GM23338 (cell line): Measurements from ENCODE around the gene ATP1A3. TPM values are rescaled to one million over a fixed set of nuclear protein-coding genes. Genes with fewer than 3 reads are reported as not detected.

Source experiments
- ATAC-seq: fragments of 200-7000 bp; cut with Tn5 transposase; 3 replicates; pipeline ENCODE4 v1.9.1; 2020
- DNase-seq: peaks from one replicate; pipeline ENCODE4 v3.0.0-alpha.2; 2015; ENCODE audit warnings: low spot score
- H2AFZ ChIP-seq: fragments of 200-600 bp; sonication (generic); 2 replicates; pipeline ENCODE4 v1.8.0; 2016; ENCODE audit warnings: antibody characterized with exemption, mild to moderate bottlenecking, moderate library complexity
- H3F3A ChIP-seq: fragments of 200-600 bp; sonication (generic); replicated peaks from 2 replicates; pipeline ENCODE4 v1.8.0; 2017; ENCODE audit warnings: antibody characterized with exemption, mixed run types, low read depth
- H3K27ac ChIP-seq: fragments of 200-600 bp; sonication (generic); 2 replicates; pipeline ENCODE4 v1.6.1; 2016; ENCODE audit warnings: low read depth
- H3K27me3 ChIP-seq: fragments of 200-600 bp; sonication (generic); 2 replicates; pipeline ENCODE4 v1.8.0; 2016; ENCODE audit warnings: mild to moderate bottlenecking, mixed run types, moderate library complexity; ENCODE audit not compliant: insufficient read depth
- H3K36me3 ChIP-seq: fragments of 200-600 bp; sonication (generic); 2 replicates; pipeline ENCODE4 v1.8.0; 2016; ENCODE audit warnings: mild to moderate bottlenecking; ENCODE audit not compliant: insufficient read depth
- H3K4me1 ChIP-seq: fragments of 200-600 bp; sonication (generic); 2 replicates; pipeline ENCODE4 v1.8.0; 2016; ENCODE audit warnings: mild to moderate bottlenecking, moderate library complexity; ENCODE audit not compliant: insufficient read depth
- H3K4me2 ChIP-seq: fragments of 200-600 bp; sonication (generic); 2 replicates; pipeline ENCODE4 v1.7.1; 2017; ENCODE audit warnings: mixed run types
- H3K4me3 ChIP-seq: fragments of 200-600 bp; sonication (generic); 2 replicates; pipeline ENCODE4 v1.6.1; 2016; ENCODE audit warnings: mixed run types
- H3K79me2 ChIP-seq: fragments of 200-600 bp; sonication (generic); replicated peaks from 2 replicates; pipeline ENCODE4 v1.8.0; 2017; ENCODE audit warnings: mild to moderate bottlenecking; ENCODE audit not compliant: insufficient read depth
- H3K9me2 ChIP-seq: fragments of 200-600 bp; sonication (generic); 2 replicates; pipeline ENCODE4 v1.8.0; 2017; ENCODE audit not compliant: insufficient read depth
- H4K20me1 ChIP-seq: fragments of 200-600 bp; sonication (generic); replicated peaks from 2 replicates; pipeline ENCODE4 v1.8.0; 2017; ENCODE audit warnings: mild to moderate bottlenecking; ENCODE audit not compliant: insufficient read depth
- H3K27ac Mint-ChIP-seq: 2 replicates; pipeline ENCODE4 v1.8.0; 2020; ENCODE audit warnings: inconsistent platforms, mild to moderate bottlenecking, moderate library complexity, mixed read lengths
- H3K27me3 Mint-ChIP-seq: 3 replicates; pipeline ENCODE4 v1.8.0; 2022; ENCODE audit warnings: low read depth, mild to moderate bottlenecking, moderate library complexity, mixed read lengths, inconsistent platforms; ENCODE audit not compliant: insufficient read depth, poor library complexity
- H3K36me3 Mint-ChIP-seq: 3 replicates; pipeline ENCODE4 v1.8.0; 2021; ENCODE audit warnings: low read depth, mild to moderate bottlenecking, inconsistent platforms, moderate library complexity, mixed read lengths
- H3K4me1 Mint-ChIP-seq: 3 replicates; pipeline ENCODE4 v1.8.0; 2020; ENCODE audit warnings: mild to moderate bottlenecking, inconsistent platforms, mixed read lengths
- H3K4me3 Mint-ChIP-seq: 3 replicates; pipeline ENCODE4 v1.8.0; 2021; ENCODE audit warnings: moderate library complexity, mild to moderate bottlenecking, inconsistent platforms, mixed read lengths
- H3K9me3 Mint-ChIP-seq: 3 replicates; pipeline ENCODE4 v1.8.0; 2020; ENCODE audit warnings: moderate library complexity, mild to moderate bottlenecking, inconsistent platforms, mixed read lengths
- CREB1 ChIP-seq: fragments of 250-450 bp; sonication (Bioruptor Pico); IDR thresholded peaks from 2 replicates; pipeline ENCODE4 v1.5.0; 2020; ENCODE audit warnings: low read depth, mild to moderate bottlenecking, moderate library complexity
- JUNB ChIP-seq: IDR thresholded peaks from one replicate; pipeline ENCODE4 v1.6.1; 2016; ENCODE audit warnings: antibody characterized with exemption; ENCODE audit not compliant: unreplicated experiment
- ZNF331 ChIP-seq: fragments of 250-450 bp; sonication (Bioruptor Pico); IDR thresholded peaks from 2 replicates; pipeline ENCODE4 v1.5.0; 2020; ENCODE audit warnings: low read depth, mild to moderate bottlenecking, moderate library complexity
- polyA plus RNA-seq: library from polyadenylated mRNA; unstranded; fragments of >200 nt; fragmentation: Nextera tagmentation; extraction: Ambion mirVana; gene quantifications from 2 replicates; pipeline ENCODE4 v1.2.1, GENCODE V29; 2016
- total RNA-seq: library from RNA; depleted of rRNA; stranded (reverse); fragments of >200 nt; shearing (Covaris generic); gene quantifications from 2 replicates; pipeline ENCODE4 v1.2.3, GENCODE V29; 2014
- TF ChIP-seq, protein P1 (sequence below): IDR thresholded peaks from one replicate; pipeline ENCODE4 v1.6.1; 2018; ENCODE audit warnings: antibody characterized with exemption; ENCODE audit not compliant: unreplicated experiment
- TF ChIP-seq, protein P2 (sequence below): IDR thresholded peaks from 2 replicates; pipeline ENCODE4 v1.6.1; 2016; ENCODE audit warnings: antibody characterized with exemption
- TF ChIP-seq, protein P3 (sequence below): fragments of 250-450 bp; sonication (Bioruptor Pico); IDR thresholded peaks from 2 replicates; pipeline ENCODE4 v1.5.0; 2020; ENCODE audit warnings: mild to moderate bottlenecking, moderate library complexity

Gene ATP1A3
- total and polyA plus RNA-seq, 2 experiments from 2014 or later, result 11.5 to 37.3 TPM

GRCh38 chr19:41981724-41982123, 12.3 kb downstream of the ATP1A3 start:
- TF ChIP-seq, protein P1, sequence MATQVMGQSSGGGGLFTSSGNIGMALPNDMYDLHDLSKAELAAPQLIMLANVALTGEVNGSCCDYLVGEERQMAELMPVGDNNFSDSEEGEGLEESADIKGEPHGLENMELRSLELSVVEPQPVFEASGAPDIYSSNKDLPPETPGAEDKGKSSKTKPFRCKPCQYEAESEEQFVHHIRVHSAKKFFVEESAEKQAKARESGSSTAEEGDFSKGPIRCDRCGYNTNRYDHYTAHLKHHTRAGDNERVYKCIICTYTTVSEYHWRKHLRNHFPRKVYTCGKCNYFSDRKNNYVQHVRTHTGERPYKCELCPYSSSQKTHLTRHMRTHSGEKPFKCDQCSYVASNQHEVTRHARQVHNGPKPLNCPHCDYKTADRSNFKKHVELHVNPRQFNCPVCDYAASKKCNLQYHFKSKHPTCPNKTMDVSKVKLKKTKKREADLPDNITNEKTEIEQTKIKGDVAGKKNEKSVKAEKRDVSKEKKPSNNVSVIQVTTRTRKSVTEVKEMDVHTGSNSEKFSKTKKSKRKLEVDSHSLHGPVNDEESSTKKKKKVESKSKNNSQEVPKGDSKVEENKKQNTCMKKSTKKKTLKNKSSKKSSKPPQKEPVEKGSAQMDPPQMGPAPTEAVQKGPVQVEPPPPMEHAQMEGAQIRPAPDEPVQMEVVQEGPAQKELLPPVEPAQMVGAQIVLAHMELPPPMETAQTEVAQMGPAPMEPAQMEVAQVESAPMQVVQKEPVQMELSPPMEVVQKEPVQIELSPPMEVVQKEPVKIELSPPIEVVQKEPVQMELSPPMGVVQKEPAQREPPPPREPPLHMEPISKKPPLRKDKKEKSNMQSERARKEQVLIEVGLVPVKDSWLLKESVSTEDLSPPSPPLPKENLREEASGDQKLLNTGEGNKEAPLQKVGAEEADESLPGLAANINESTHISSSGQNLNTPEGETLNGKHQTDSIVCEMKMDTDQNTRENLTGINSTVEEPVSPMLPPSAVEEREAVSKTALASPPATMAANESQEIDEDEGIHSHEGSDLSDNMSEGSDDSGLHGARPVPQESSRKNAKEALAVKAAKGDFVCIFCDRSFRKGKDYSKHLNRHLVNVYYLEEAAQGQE, result no peak
- TF ChIP-seq JUNB, result no peak
- TF ChIP-seq ZNF331, result no peak
- TF ChIP-seq CREB1, result no peak
- TF ChIP-seq, protein P2, sequence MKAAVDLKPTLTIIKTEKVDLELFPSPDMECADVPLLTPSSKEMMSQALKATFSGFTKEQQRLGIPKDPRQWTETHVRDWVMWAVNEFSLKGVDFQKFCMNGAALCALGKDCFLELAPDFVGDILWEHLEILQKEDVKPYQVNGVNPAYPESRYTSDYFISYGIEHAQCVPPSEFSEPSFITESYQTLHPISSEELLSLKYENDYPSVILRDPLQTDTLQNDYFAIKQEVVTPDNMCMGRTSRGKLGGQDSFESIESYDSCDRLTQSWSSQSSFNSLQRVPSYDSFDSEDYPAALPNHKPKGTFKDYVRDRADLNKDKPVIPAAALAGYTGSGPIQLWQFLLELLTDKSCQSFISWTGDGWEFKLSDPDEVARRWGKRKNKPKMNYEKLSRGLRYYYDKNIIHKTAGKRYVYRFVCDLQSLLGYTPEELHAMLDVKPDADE, result no peak
- TF ChIP-seq, protein P3, sequence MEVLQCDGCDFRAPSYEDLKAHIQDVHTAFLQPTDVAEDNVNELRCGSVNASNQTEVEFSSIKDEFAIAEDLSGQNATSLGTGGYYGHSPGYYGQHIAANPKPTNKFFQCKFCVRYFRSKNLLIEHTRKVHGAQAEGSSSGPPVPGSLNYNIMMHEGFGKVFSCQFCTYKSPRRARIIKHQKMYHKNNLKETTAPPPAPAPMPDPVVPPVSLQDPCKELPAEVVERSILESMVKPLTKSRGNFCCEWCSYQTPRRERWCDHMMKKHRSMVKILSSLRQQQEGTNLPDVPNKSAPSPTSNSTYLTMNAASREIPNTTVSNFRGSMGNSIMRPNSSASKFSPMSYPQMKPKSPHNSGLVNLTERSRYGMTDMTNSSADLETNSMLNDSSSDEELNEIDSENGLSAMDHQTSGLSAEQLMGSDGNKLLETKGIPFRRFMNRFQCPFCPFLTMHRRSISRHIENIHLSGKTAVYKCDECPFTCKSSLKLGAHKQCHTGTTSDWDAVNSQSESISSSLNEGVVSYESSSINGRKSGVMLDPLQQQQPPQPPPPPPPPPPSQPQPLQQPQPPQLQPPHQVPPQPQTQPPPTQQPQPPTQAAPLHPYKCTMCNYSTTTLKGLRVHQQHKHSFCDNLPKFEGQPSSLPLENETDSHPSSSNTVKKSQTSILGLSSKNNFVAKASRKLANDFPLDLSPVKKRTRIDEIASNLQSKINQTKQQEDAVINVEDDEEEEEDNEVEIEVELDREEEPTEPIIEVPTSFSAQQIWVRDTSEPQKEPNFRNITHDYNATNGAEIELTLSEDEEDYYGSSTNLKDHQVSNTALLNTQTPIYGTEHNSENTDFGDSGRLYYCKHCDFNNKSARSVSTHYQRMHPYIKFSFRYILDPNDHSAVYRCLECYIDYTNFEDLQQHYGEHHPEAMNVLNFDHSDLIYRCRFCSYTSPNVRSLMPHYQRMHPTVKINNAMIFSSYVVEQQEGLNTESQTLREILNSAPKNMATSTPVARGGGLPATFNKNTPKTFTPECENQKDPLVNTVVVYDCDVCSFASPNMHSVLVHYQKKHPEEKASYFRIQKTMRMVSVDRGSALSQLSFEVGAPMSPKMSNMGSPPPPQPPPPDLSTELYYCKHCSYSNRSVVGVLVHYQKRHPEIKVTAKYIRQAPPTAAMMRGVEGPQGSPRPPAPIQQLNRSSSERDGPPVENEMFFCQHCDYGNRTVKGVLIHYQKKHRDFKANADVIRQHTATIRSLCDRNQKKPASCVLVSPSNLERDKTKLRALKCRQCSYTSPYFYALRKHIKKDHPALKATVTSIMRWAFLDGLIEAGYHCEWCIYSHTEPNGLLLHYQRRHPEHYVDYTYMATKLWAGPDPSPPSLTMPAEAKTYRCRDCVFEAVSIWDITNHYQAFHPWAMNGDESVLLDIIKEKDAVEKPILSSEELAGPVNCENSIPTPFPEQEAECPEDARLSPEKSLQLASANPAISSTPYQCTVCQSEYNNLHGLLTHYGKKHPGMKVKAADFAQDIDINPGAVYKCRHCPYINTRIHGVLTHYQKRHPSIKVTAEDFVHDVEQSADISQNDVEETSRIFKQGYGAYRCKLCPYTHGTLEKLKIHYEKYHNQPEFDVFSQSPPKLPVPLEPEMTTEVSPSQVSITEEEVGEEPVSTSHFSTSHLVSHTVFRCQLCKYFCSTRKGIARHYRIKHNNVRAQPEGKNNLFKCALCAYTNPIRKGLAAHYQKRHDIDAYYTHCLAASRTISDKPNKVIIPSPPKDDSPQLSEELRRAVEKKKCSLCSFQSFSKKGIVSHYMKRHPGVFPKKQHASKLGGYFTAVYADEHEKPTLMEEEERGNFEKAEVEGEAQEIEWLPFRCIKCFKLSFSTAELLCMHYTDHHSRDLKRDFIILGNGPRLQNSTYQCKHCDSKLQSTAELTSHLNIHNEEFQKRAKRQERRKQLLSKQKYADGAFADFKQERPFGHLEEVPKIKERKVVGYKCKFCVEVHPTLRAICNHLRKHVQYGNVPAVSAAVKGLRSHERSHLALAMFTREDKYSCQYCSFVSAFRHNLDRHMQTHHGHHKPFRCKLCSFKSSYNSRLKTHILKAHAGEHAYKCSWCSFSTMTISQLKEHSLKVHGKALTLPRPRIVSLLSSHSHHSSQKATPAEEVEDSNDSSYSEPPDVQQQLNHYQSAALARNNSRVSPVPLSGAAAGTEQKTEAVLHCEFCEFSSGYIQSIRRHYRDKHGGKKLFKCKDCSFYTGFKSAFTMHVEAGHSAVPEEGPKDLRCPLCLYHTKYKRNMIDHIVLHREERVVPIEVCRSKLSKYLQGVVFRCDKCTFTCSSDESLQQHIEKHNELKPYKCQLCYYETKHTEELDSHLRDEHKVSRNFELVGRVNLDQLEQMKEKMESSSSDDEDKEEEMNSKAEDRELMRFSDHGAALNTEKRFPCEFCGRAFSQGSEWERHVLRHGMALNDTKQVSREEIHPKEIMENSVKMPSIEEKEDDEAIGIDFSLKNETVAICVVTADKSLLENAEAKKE, result no peak
- Histone ChIP-seq H3K4me3 (no peak overlapping the region), H3K27me3 (no peaks in the 10 kb centered on the region), H3K4me1 (no peaks in the 10 kb centered on the region), H2AFZ (no peak overlapping the region), H3K4me2 (no peak overlapping the region), H4K20me1 (no peaks in the 10 kb centered on the region; the same call in 1 of the 2 replicates), H3K36me3 (no peaks in the 10 kb centered on the region), H3K9me2 (no peaks in the 10 kb centered on the region), H3K27ac (no peak overlapping the region), H3F3A (0 out of 2 replicates have a peak, but pooled peaks cover 3% of the 10 kb centered on the region), H3K79me2 (no peaks in the 10 kb centered on the region)
- no peak overlapping the region for H3K4me3 Mint-ChIP-seq
- H3K9me3 Mint-ChIP-seq, result no peaks in the 10 kb centered on the region
- DNase-seq (no peak), ATAC-seq (no peak)
- H3K4me1 Mint-ChIP-seq, result no peaks in the 10 kb centered on the region
- H3K36me3 Mint-ChIP-seq, result peaks cover 25% of the 10 kb centered on the region
- no peak overlapping the region for H3K27ac Mint-ChIP-seq
- peaks cover 4% of the 10 kb centered on the region for H3K27me3 Mint-ChIP-seq
